Fibroblast of lung (primary cell): ENCODE results near the gene IL1RAP. TPM values are rescaled to one million over a fixed set of nuclear protein-coding genes. Genes with fewer than 3 reads are reported as not detected.

Experiments used
- DNase-seq, 2 donors: peaks; one replicate each; pipeline versions ENCODE4 v3.0.0 to v3.0.0-alpha.2; 2010; ENCODE audit warnings: low read depth in 2 of 2
- H2AFZ ChIP-seq: 2 replicates; pipeline ENCODE4 v1.5.1; 2012; ENCODE audit warnings: low read length, control low read depth, inconsistent platforms
- H3K27ac ChIP-seq: 2 replicates; pipeline ENCODE4 v1.5.1; 2011; ENCODE audit warnings: low read length, control low read depth; ENCODE audit not compliant: insufficient read depth
- H3K27me3 ChIP-seq: 2 replicates; pipeline ENCODE4 v1.5.1; 2011; ENCODE audit warnings: mild to moderate bottlenecking, low read length; ENCODE audit not compliant: control insufficient read depth, insufficient read depth
- H3K36me3 ChIP-seq: 2 replicates; pipeline ENCODE4 v1.5.1; 2011; ENCODE audit warnings: low read length; ENCODE audit not compliant: control insufficient read depth, insufficient read depth
- H3K4me1 ChIP-seq: 2 replicates; pipeline ENCODE4 v1.5.1; 2011; ENCODE audit warnings: low read length; ENCODE audit not compliant: control insufficient read depth, insufficient read depth; ENCODE audit errors: extremely low read depth
- H3K4me2 ChIP-seq: 2 replicates; pipeline ENCODE4 v1.5.1; 2011; ENCODE audit warnings: low read length, control low read depth; ENCODE audit not compliant: insufficient read depth; ENCODE audit errors: extremely low read depth
- H3K4me3 ChIP-seq, 4 experiments: fragments of 200-600 bp in 1 of 4; sonication (generic) in 1 of 4; replicated peaks in 1 of 4; 2 replicates each; pipeline ENCODE4 v1.5.1; 2011 to 2016; ENCODE audit warnings: low read length in 4 of 4, low read depth in 3 of 4, mild to moderate bottlenecking in 3 of 4, control low read depth in 2 of 4, inconsistent platforms in 1 of 4, mixed read lengths in 1 of 4; ENCODE audit not compliant: insufficient read depth in 1 of 4; ENCODE audit errors: control extremely low read depth in 1 of 4
- H3K79me2 ChIP-seq: 2 replicates; pipeline ENCODE4 v1.5.1; 2012; ENCODE audit warnings: mild to moderate bottlenecking, low read length, inconsistent platforms; ENCODE audit not compliant: control insufficient read depth, insufficient read depth
- H3K9ac ChIP-seq: 2 replicates; pipeline ENCODE4 v1.5.1; 2011; ENCODE audit warnings: mild to moderate bottlenecking, low read length, control low read depth; ENCODE audit not compliant: insufficient read depth
- H3K9me3 ChIP-seq: 2 replicates; pipeline ENCODE4 v1.5.1; 2012; ENCODE audit warnings: low read depth, low read length; ENCODE audit not compliant: control insufficient read depth, insufficient read depth
- H4K20me1 ChIP-seq: 2 replicates; pipeline ENCODE4 v1.5.1; 2011; ENCODE audit warnings: low read length; ENCODE audit not compliant: control insufficient read depth, insufficient read depth; ENCODE audit errors: extremely low read depth
- CTCF ChIP-seq, 2 donors: IDR thresholded peaks in 1 of 2; conservative IDR thresholded peaks in 1 of 2; 1 replicate in 1 of 2; 2 replicates in 1 of 2; pipeline ENCODE4 v1.5.1; 2011 to 2012; ENCODE audit warnings: low read length in 2 of 2, control low read depth in 1 of 2, inconsistent platforms in 1 of 2, low read depth in 1 of 2, mild to moderate bottlenecking in 1 of 2
- EZH2 ChIP-seq: IDR thresholded peaks from 2 replicates; pipeline ENCODE4 v1.5.1; 2012; ENCODE audit warnings: low read length, control low read depth, mild to moderate bottlenecking; ENCODE audit errors: missing control alignments
- polyA plus RNA-seq, 2 donors: library from polyadenylated mRNA; depleted of rRNA in 1 of 2; stranded (reverse) in 1 of 2; unstranded in 1 of 2; fragments of >200 nt; gene quantifications; 2 replicates each; pipeline ENCODE4 v1.2.1, GENCODE V29; 2011 to 2012; ENCODE audit warnings: missing spikeins in 1 of 2
- total RNA-seq: library from RNA; depleted of rRNA; stranded (reverse); fragments of >200 nt; gene quantifications from 2 replicates; pipeline ENCODE4 v1.2.1, GENCODE V29; 2014

Gene IL1RAP
- total and polyA plus RNA-seq, 2 donors (not counting 1 experiment from before 2014, with no cell fraction given), result 10.2 to 12.6 TPM

GRCh38 chr3:190694335-190695001 is 180.6 kb downstream of the IL1RAP start:
- H4K20me1 ChIP-seq, result no peaks in the 10 kb centered on the region
- no peaks in the 10 kb centered on the region for H3K9me3 ChIP-seq
- H3K4me3 ChIP-seq, result no peak overlapping the region
- H3K4me2 ChIP-seq, result no peak overlapping the region
- H3K79me2 ChIP-seq, result no peaks in the 10 kb centered on the region
- H3K9ac ChIP-seq, result no peak overlapping the region
- H3K4me1 ChIP-seq, result no peaks in the 10 kb centered on the region
- no peaks in the 10 kb centered on the region for H3K36me3 ChIP-seq
- no peak for DNase-seq
- H3K27me3 ChIP-seq, result no peaks in the 10 kb centered on the region
- TF ChIP-seq EZH2 (no peak), CTCF (conservative IDR thresholded peaks at IDR 0.05 in 1 of 2, IDR thresholded peaks at IDR 0.05 in 1 of 2; ENCODE audit: low read depth in 1 of 2, low read length in 2 of 2) (no peak)
- no peak overlapping the region for H2AFZ ChIP-seq
- no peak overlapping the region for H3K27ac ChIP-seq

- no peaks in the 10 kb centered on the region for H4K20me1 ChIP-seq
- no peak overlapping the region for H2AFZ ChIP-seq
- TF ChIP-seq EZH2 (no peak), CTCF (conservative IDR thresholded peaks at IDR 0.05 in 1 of 2, IDR thresholded peaks at IDR 0.05 in 1 of 2; ENCODE audit: low read depth in 1 of 2, low read length in 2 of 2) (no peak)
- no peaks in the 10 kb centered on the region for H3K9me3 ChIP-seq
- no peak overlapping the region for H3K9ac ChIP-seq
- H3K27ac ChIP-seq, result no peak overlapping the region
- H3K27me3 ChIP-seq, result no peaks in the 10 kb centered on the region
- no peak overlapping the region for H3K4me2 ChIP-seq
- H3K4me1 ChIP-seq, result no peaks in the 10 kb centered on the region
- no peaks in the 10 kb centered on the region for H3K36me3 ChIP-seq
- no peak overlapping the region for H3K4me3 ChIP-seq
- no peaks in the 10 kb centered on the region for H3K79me2 ChIP-seq
- DNase-seq, result no peak
These were observed 181.3 kb downstream of the IL1RAP start for GRCh38 chr3:190695225-190695624.

- no peak for TF ChIP-seq EZH2
- TF ChIP-seq CTCF (conservative IDR thresholded peaks at IDR 0.05 in 1 of 2, IDR thresholded peaks at IDR 0.05 in 1 of 2; ENCODE audit: low read depth in 1 of 2, low read length in 2 of 2), result no peak
- no peak for DNase-seq
- Histone ChIP-seq H4K20me1 (no peaks in the 10 kb centered on the region), H3K9ac (no peak overlapping the region), H3K36me3 (no peaks in the 10 kb centered on the region), H3K27ac (no peak overlapping the region), H3K9me3 (no peaks in the 10 kb centered on the region), H3K4me2 (no peak overlapping the region), H3K4me1 (no peaks in the 10 kb centered on the region), H2AFZ (no peak overlapping the region), H3K79me2 (no peaks in the 10 kb centered on the region), H3K4me3 (no peak overlapping the region), H3K27me3 (no peaks in the 10 kb centered on the region)
These were observed 182.1 kb downstream of the IL1RAP start for GRCh38 chr3:190695994-190696393.
